HCT116 (cell line): ENCODE measurements around the gene CAMK2N2. TPM values are rescaled to one million over a fixed set of nuclear protein-coding genes. Genes with fewer than 3 reads are reported as not detected.

Experiments used
- ATAC-seq: fragments of 200-7000 bp; cut with Tn5 transposase; 2 replicates; pipeline ENCODE4 v1.9.1; 2020; ENCODE audit warnings: mild to moderate bottlenecking, moderate library complexity
- BruUV-seq: library from RNA; stranded (reverse); fragments of 400-500 nt; replicated peaks from 2 replicates; lab custom pipeline; 2021; lab: Mats Ljungman, UMichigan
- CTCF ChIA-PET: fragments of 300-600 bp; sonication (Branson Sonifier 250); formaldehyde crosslinking; loops from one replicate; lab custom pipeline; 2021; ENCODE audit warnings: antibody characterized with exemption; lab: Charles Lee
- POLR2A ChIA-PET: fragments of 300-600, 350-600 bp; sonication (Branson Sonifier 250); formaldehyde crosslinking; loops from one replicate; lab custom pipeline; 2021; ENCODE audit warnings: antibody characterized with exemption; lab: Charles Lee
- RAD21 ChIA-PET, 2 experiments: fragments of 300-600 bp; sonication (Branson Sonifier 250); formaldehyde crosslinking; loops; one replicate each; lab custom pipeline; 2023; ENCODE audit warnings: low total read pairs in 2 of 2; ENCODE audit not compliant: uncharacterized antibody in 2 of 2, unreplicated experiment in 2 of 2, low non-redundant PET in 1 of 2; lab: Charles Lee
- DNase-seq: peaks from one replicate; pipeline ENCODE4 v3.0.0-alpha.2; 2010; ENCODE audit warnings: low read depth, low spot score
- H2AFZ ChIP-seq: fragments of 200-600 bp; shearing (Covaris generic), sonication (generic); 2 replicates; pipeline ENCODE4 v1.6.1; 2017; ENCODE audit warnings: low read depth, mixed run types, mixed read lengths, antibody characterized with exemption, low read length; ENCODE audit not compliant: poor library complexity, severe bottlenecking
- H3K27ac ChIP-seq: 2 replicates; pipeline ENCODE4 v1.5.1; 2012; ENCODE audit warnings: low read depth, low read length
- H3K27me3 ChIP-seq: fragments of 200-600 bp; sonication (generic); 2 replicates; pipeline ENCODE4 v1.6.1; 2016; ENCODE audit warnings: mixed run types, low read length, mixed read lengths; ENCODE audit not compliant: insufficient read depth
- H3K36me3 ChIP-seq, 2 experiments: fragments of 200-500 bp in 1 of 2; fragments of 200-600 bp in 1 of 2; sonication (Bioruptor generic) in 1 of 2; sonication (generic) in 1 of 2; 2 replicates each; pipeline versions ENCODE4 v1.5.1 to v1.6.1; 2014 to 2016; ENCODE audit warnings: low read length in 2 of 2, inconsistent platforms in 1 of 2, mixed read lengths in 1 of 2, mixed run types in 1 of 2; ENCODE audit not compliant: insufficient read depth in 2 of 2, control insufficient read depth in 1 of 2
- H3K4me1 ChIP-seq, 2 experiments: fragments of 200-600 bp in 1 of 2; sonication (generic) in 1 of 2; 2 replicates each; pipeline versions ENCODE4 v1.5.1 to v1.6.1; 2012 to 2017; ENCODE audit warnings: low read length in 2 of 2, inconsistent platforms in 1 of 2, mild to moderate bottlenecking in 1 of 2, mixed read lengths in 1 of 2, mixed run types in 1 of 2, moderate library complexity in 1 of 2; ENCODE audit not compliant: insufficient read depth in 2 of 2, control insufficient read depth in 1 of 2
- H3K4me2 ChIP-seq: fragments of 200-600 bp; sonication (generic); 2 replicates; pipeline ENCODE4 v1.6.1; 2017; ENCODE audit warnings: mixed run types, low read length, mixed read lengths
- H3K4me3 ChIP-seq, 2 experiments: fragments of 200-600 bp in 1 of 2; sonication (generic) in 1 of 2; replicated peaks in 1 of 2; 2 replicates each; pipeline ENCODE4 v1.5.1; 2011 to 2016; ENCODE audit warnings: low read length in 2 of 2, control low read depth in 1 of 2, low read depth in 1 of 2, mild to moderate bottlenecking in 1 of 2, mixed read lengths in 1 of 2, mixed run types in 1 of 2
- H3K79me2 ChIP-seq: fragments of 200-600 bp; sonication (generic); 2 replicates; pipeline ENCODE4 v1.6.1; 2017; ENCODE audit warnings: mild to moderate bottlenecking, mixed run types, low read length, moderate library complexity, mixed read lengths; ENCODE audit not compliant: insufficient read depth
- H3K9ac ChIP-seq: fragments of 200-600 bp; sonication (generic); 2 replicates; pipeline ENCODE4 v1.6.1; 2016; ENCODE audit warnings: low read length, mixed read lengths
- H3K9me2 ChIP-seq: fragments of 200-600 bp; sonication (generic), shearing (Covaris generic); 2 replicates; pipeline ENCODE4 v1.6.1; 2017; ENCODE audit warnings: mixed run types, mild to moderate bottlenecking, moderate library complexity; ENCODE audit not compliant: insufficient read depth
- H3K9me3 ChIP-seq, 2 experiments: fragments of 200-500 bp in 1 of 2; fragments of 200-600 bp in 1 of 2; sonication (Bioruptor generic) in 1 of 2; sonication (generic) in 1 of 2; 2 replicates each; pipeline ENCODE4 v1.6.1; 2014 to 2017; ENCODE audit warnings: low read length in 2 of 2, mixed read lengths in 2 of 2, inconsistent platforms in 1 of 2, low read depth in 1 of 2, mild to moderate bottlenecking in 1 of 2, mixed run types in 1 of 2, moderate library complexity in 1 of 2; ENCODE audit not compliant: control insufficient read depth in 1 of 2, insufficient read depth in 1 of 2
- H4K20me1 ChIP-seq: fragments of 200-600 bp; sonication (generic), shearing (Covaris generic); 2 replicates; pipeline ENCODE4 v1.6.1; 2017; ENCODE audit warnings: mixed run types, mild to moderate bottlenecking, moderate library complexity; ENCODE audit not compliant: insufficient read depth
- CBX3 ChIP-seq: IDR thresholded peaks from 2 replicates; pipeline ENCODE4 v1.6.1; 2012; ENCODE audit warnings: low read depth
- CEBPB ChIP-seq: IDR thresholded peaks from 2 replicates; pipeline ENCODE4 v1.6.1; 2012; ENCODE audit warnings: low read depth
- EGR1 ChIP-seq: IDR thresholded peaks from 2 replicates; pipeline ENCODE4 v1.6.1; 2012; ENCODE audit warnings: low read depth
- JUND ChIP-seq: IDR thresholded peaks from 2 replicates; pipeline ENCODE4 v1.6.1; 2012
- POLR2A ChIP-seq: IDR thresholded peaks from 2 replicates; pipeline ENCODE4 v1.7.0; 2011; ENCODE audit warnings: borderline replicate concordance; ENCODE audit not compliant: insufficient read depth, insufficient read length; ENCODE audit errors: extremely low read depth
- POLR2AphosphoS5 ChIP-seq: IDR thresholded peaks from 2 replicates; pipeline ENCODE4 v1.6.1; 2011; ENCODE audit warnings: mild to moderate bottlenecking, low read depth, low read length, moderate library complexity
- RAD21 ChIP-seq: IDR thresholded peaks from 2 replicates; pipeline ENCODE4 v1.6.1; 2012; ENCODE audit warnings: low read depth, mild to moderate bottlenecking
- SP1 ChIP-seq: IDR thresholded peaks from 2 replicates; pipeline ENCODE4 v1.6.1; 2012; ENCODE audit warnings: low read depth
- SRF ChIP-seq: IDR thresholded peaks from 2 replicates; pipeline ENCODE4 v1.6.1; 2012; ENCODE audit warnings: low read depth
- YY1 ChIP-seq: IDR thresholded peaks from 2 replicates; pipeline ENCODE4 v1.6.1; 2011; ENCODE audit warnings: low read length, low read depth, moderate library complexity, mild to moderate bottlenecking; ENCODE audit not compliant: insufficient replicate concordance; ENCODE audit errors: extremely low read depth
- ZBTB33 ChIP-seq: IDR thresholded peaks from 2 replicates; pipeline ENCODE4 v1.6.1; 2011; ENCODE audit warnings: mild to moderate bottlenecking, low read length, moderate library complexity; ENCODE audit not compliant: insufficient replicate concordance; ENCODE audit errors: extremely low read depth
- ZFX ChIP-seq: fragments of 450-650 bp; IDR thresholded peaks from 2 replicates; pipeline ENCODE4 v1.6.1; 2017
- intact Hi-C: fragments of 100-400 bp; cut with micrococcal nuclease; formaldehyde crosslinking; loops from 2 replicates; pipeline ENCODE4 v1.10.0; 2022
- total RNA-seq: library from RNA; stranded (reverse); gene quantifications from one replicate; pipeline ENCODE4 v1.2.1, GENCODE V29; 2021; ENCODE audit not compliant: unreplicated experiment
- TF ChIP-seq, protein P1 (sequence below): IDR thresholded peaks from 2 replicates; pipeline ENCODE4 v1.6.1; 2012
- TF ChIP-seq, protein P2 (sequence below), 3 experiments: fragments of 200-600 bp in 1 of 3; sonication (generic) in 1 of 3; IDR thresholded peaks in 2 of 3; conservative IDR thresholded peaks in 1 of 3; 2 replicates each; pipeline ENCODE4 v1.5.1; 2012 to 2017; ENCODE audit warnings: low read depth in 2 of 3, low read length in 2 of 3, antibody characterized with exemption in 1 of 3, borderline replicate concordance in 1 of 3, control low read depth in 1 of 3, mild to moderate bottlenecking in 1 of 3, mixed read lengths in 1 of 3, mixed run types in 1 of 3, moderate library complexity in 1 of 3; ENCODE audit not compliant: insufficient read depth in 1 of 3

Gene CAMK2N2
- total RNA-seq, 1 experiment from 2014 or later: 5.1 TPM

DNA sequence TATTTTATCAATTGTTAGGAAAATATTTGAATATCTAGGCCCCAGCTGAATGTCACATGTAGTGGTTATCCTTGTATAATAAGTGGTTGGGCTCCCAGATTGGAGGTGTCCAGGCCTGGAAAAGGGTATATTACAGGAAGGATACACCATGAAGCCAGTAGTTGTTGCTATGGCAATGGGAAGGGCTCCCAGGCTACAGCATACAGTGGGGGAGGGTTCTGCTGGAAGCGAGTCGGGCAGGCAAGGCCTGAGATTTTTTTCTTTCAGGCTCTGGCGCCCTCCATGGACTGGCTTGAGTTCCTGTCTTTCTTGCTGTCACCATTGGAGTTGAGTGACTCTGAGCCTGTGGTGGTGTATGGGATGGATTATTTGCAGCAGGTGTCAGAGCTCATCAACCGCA, 23.3 kb upstream of the CAMK2N2 start:
- ChIA-PET CTCF (interaction anchor here (0.9 to 1.6 kb wide), 6 partner anchors 10 to 392 kb away, joined by 3 to 15 read pairs (median 5); no protein-coding TSS in a partner anchor), RAD21 (interaction anchor here in 1 of 2 experiments (1.0 kb wide), 1 partner anchor 140 kb away, joined by 3 read pairs; no protein-coding TSS in a partner anchor)
- BruUV-seq: no TSS peak

GRCh38 chr3:184283681-184284080, 22.3 kb upstream of the CAMK2N2 start:
- H3K79me2 ChIP-seq: no peaks in the 10 kb centered on the region
- H3K4me2 ChIP-seq: no peak overlapping the region
- no peaks in the 10 kb centered on the region for H3K9me3 ChIP-seq
- ChIA-PET RAD21 (no interaction called here), CTCF (interaction anchor here (1.0 to 1.6 kb wide), 2 partner anchors 56 to 387 kb away, joined by 3 to 15 read pairs; no protein-coding TSS in a partner anchor), POLR2A (no interaction called here)
- no peaks in the 10 kb centered on the region for H3K9me2 ChIP-seq
- H3K36me3 ChIP-seq: no peaks in the 10 kb centered on the region
- H4K20me1 ChIP-seq: no peaks in the 10 kb centered on the region
- no peak overlapping the region for H2AFZ ChIP-seq
- DNase-seq (no peak), ATAC-seq (no peak)
- intact Hi-C loops: loop anchor here (1.0 to 10.0 kb wide), 3 partner anchors 33 to 819 kb away; partner anchors contain the start of gene ABCC5
- no peak overlapping the region for H3K27ac ChIP-seq
- H3K4me1 ChIP-seq: no peaks in the 10 kb centered on the region
- H3K27me3 ChIP-seq: no peaks in the 10 kb centered on the region
- no peak overlapping the region for H3K9ac ChIP-seq
- BruUV-seq: no TSS peak
- H3K4me3 ChIP-seq: no peak overlapping the region
- TF ChIP-seq, protein P1, sequence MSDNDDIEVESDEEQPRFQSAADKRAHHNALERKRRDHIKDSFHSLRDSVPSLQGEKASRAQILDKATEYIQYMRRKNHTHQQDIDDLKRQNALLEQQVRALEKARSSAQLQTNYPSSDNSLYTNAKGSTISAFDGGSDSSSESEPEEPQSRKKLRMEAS: no peak
- TF ChIP-seq CEBPB (no peak), JUND (no peak), SP1 (no peak), YY1 (no peak), EGR1 (no peak), ZFX (no peak), SRF (no peak), POLR2A (no peak), ZBTB33 (no peak), POLR2AphosphoS5 (no peak)

More for the DNA sequence above, 23.3 kb upstream of the CAMK2N2 start:
- H3K9me2 ChIP-seq: no peaks in the 10 kb centered on the region
- TF ChIP-seq CBX3: no peak
- peak; percentile 88 for TF ChIP-seq RAD21
- TF ChIP-seq, protein P2, sequence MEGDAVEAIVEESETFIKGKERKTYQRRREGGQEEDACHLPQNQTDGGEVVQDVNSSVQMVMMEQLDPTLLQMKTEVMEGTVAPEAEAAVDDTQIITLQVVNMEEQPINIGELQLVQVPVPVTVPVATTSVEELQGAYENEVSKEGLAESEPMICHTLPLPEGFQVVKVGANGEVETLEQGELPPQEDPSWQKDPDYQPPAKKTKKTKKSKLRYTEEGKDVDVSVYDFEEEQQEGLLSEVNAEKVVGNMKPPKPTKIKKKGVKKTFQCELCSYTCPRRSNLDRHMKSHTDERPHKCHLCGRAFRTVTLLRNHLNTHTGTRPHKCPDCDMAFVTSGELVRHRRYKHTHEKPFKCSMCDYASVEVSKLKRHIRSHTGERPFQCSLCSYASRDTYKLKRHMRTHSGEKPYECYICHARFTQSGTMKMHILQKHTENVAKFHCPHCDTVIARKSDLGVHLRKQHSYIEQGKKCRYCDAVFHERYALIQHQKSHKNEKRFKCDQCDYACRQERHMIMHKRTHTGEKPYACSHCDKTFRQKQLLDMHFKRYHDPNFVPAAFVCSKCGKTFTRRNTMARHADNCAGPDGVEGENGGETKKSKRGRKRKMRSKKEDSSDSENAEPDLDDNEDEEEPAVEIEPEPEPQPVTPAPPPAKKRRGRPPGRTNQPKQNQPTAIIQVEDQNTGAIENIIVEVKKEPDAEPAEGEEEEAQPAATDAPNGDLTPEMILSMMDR (IDR thresholded peaks at IDR 0.05 in 2 of 3, conservative IDR thresholded peaks at IDR 0.05 in 1 of 3; ENCODE audit: borderline replicate concordance in 1 of 3, insufficient read depth in 1 of 3, low read depth in 2 of 3, low read length in 2 of 3): peak; percentile 64 to 82 (median 67)
- TF ChIP-seq, all 23 proteins: peak for 2
- no peaks in the 10 kb centered on the region for H3K9me3 ChIP-seq
- H3K4me1 ChIP-seq: peaks cover 0 to 2% of the 10 kb centered on the region in 2 experiments; a peak in 1 of 4 replicates
- H3K4me2 ChIP-seq: no peak overlapping the region
- no peaks in the 10 kb centered on the region for H4K20me1 ChIP-seq
- intact Hi-C loops: loop anchor here (1.0 to 10.0 kb wide), 4 partner anchors 34 to 820 kb away; partner anchors contain the start of gene ABCC5
- H3K79me2 ChIP-seq: no peaks in the 10 kb centered on the region
- H3K27ac ChIP-seq: no peak overlapping the region
- no peak overlapping the region for H3K4me3 ChIP-seq
- DNase-seq (peak; percentile 70), ATAC-seq (peak; percentile 83)
- POLR2A ChIA-PET: no interaction called here
- no peak overlapping the region for H2AFZ ChIP-seq
- H3K9ac ChIP-seq: no peak overlapping the region
- no peaks in the 10 kb centered on the region for H3K36me3 ChIP-seq
- no peaks in the 10 kb centered on the region for H3K27me3 ChIP-seq
